ENCODE data around the gene CCDC93. TPM values are rescaled to one million over a fixed set of nuclear protein-coding genes. Genes with fewer than 3 reads are reported as not detected.

Gene CCDC93
- total and polyA plus RNA-seq, 2 of the 4 experiments (the other 2 are of a cell fraction): 8.1 to 17.2 TPM

DNA sequence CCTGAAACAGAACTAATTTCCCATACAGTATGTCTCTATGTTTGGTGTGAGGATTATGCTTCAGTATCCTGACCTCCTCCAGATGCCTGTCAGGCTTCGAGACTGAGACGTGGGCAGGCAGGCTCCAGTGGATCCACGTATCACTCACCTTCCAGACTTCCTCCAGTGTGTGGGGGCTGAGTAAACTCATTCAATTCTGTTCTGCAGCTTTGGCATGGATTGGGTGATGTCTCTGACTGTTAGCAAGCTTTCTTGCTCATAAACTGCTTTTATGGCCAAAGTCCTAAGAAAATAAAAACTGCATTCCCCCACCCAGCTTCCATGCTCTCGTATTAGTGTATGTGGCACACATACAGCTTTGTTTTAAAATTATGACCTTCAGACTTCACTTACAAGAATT is 53.6 kb downstream of the CCDC93 start:
- ChIA-PET POLR2A (ENCODE audit: unreplicated experiment) (no interaction called here), CTCF (interaction anchor here (1.8 to 2.2 kb wide), 2 partner anchors 9 to 43 kb away, joined by 4 to 7 read pairs; no protein-coding TSS in a partner anchor)
- WGBS, 2 experiments (ENCODE audit: extremely low coverage in 2 of 2, insufficient read length in 1 of 2): no CpG with 5 or more reads among the region's 4 CpGs
- H3K4me2 ChIP-seq (ENCODE audit: low read depth, low read length): no peak overlapping the region
- no peak overlapping the region for H4K5ac ChIP-seq (ENCODE audit: low read depth, low read length)
- H2BK15ac ChIP-seq (ENCODE audit: low read depth, low read length): no peak overlapping the region
- H2AK9ac ChIP-seq (replicated peaks; ENCODE audit: low read depth, low read length, poor library complexity): no peak overlapping the region
- no peak overlapping the region for H3K14ac ChIP-seq (replicated peaks; ENCODE audit: low read depth, low read length)
- 0 out of 2 replicates have a peak, but pooled peaks cover 3% of the 10 kb centered on the region for H3K36me3 ChIP-seq (ENCODE audit: control insufficient read depth, insufficient read depth, low read length)
- no peak overlapping the region for H3K18ac ChIP-seq (ENCODE audit: low read depth, low read length)
- H4K20me1 ChIP-seq (ENCODE audit: insufficient read depth, low read length): no peaks in the 10 kb centered on the region
- intact Hi-C loops (cut with micrococcal nuclease): no loop called here
- TF ChIP-seq MAFK (IDR thresholded peaks at IDR 0.05; ENCODE audit: low read depth, low read length) (no peak), RAD21 (IDR thresholded peaks at IDR 0.05; ENCODE audit: low read length) (no peak), CHD1 (IDR thresholded peaks at IDR 0.05; ENCODE audit: low read depth, low read length) (no peak), RFX5 (IDR thresholded peaks at IDR 0.05; ENCODE audit: low read depth, low read length) (no peak), CEBPB (IDR thresholded peaks at IDR 0.05; ENCODE audit: low read depth, low read length) (no peak), MAZ (IDR thresholded peaks at IDR 0.05; ENCODE audit: borderline replicate concordance, low read depth, low read length) (no peak), NFE2L2 (IDR thresholded peaks at IDR 0.05; ENCODE audit: low read depth, low read length) (no peak), FOS (IDR thresholded peaks at IDR 0.05; ENCODE audit: low read depth, low read length) (no peak), RCOR1 (IDR thresholded peaks at IDR 0.05; ENCODE audit: insufficient replicate concordance, low read length) (no peak), USF2 (IDR thresholded peaks at IDR 0.05; ENCODE audit: low read depth, low read length) (no peak), CTCF (conservative IDR thresholded peaks at IDR 0.05; ENCODE audit: low read depth, low read length) (no peak), BHLHE40 (IDR thresholded peaks at IDR 0.05; ENCODE audit: low read depth, low read length) (no peak), ELK1 (IDR thresholded peaks at IDR 0.05; ENCODE audit: borderline replicate concordance, low read depth, low read length) (no peak)
- H3K23ac ChIP-seq (ENCODE audit: low read depth, low read length): no peak overlapping the region
- no peak overlapping the region for H2AFZ ChIP-seq (replicated peaks; ENCODE audit: low read length, poor library complexity)
- ATAC-seq (ENCODE audit: low read depth) (no peak), DNase-seq (peak; percentile 50)
- H2BK5ac ChIP-seq (ENCODE audit: low read depth, low read length, poor library complexity, severe bottlenecking): no peak overlapping the region
- H2BK120ac ChIP-seq (ENCODE audit: low read depth, low read length): no peak overlapping the region
- no peaks in the 10 kb centered on the region for H3K9me3 ChIP-seq (ENCODE audit: control insufficient read depth, insufficient read depth, low read length)
- no peak overlapping the region for H4K91ac ChIP-seq (ENCODE audit: insufficient read depth, low read depth, low read length)
- no TSS peak for BruUV-seq (replicated peaks)
- peaks cover 6% of the 10 kb centered on the region; the same call in 1 of the 2 replicates for H3K9me1 ChIP-seq (ENCODE audit: insufficient read depth, low read length)
- H3K79me1 ChIP-seq (ENCODE audit: low read depth in 1 of 2, low read length in 2 of 2): 0 out of 4 replicates have a peak, but pooled peaks cover 0 to 4% of the 10 kb centered on the region in 2 experiments
- H2AK5ac ChIP-seq (ENCODE audit: low read depth, low read length): no peak overlapping the region
- H4K8ac ChIP-seq (ENCODE audit: low read depth in 2 of 2, low read length in 2 of 2): no peak overlapping the region
- H3K27ac ChIP-seq (ENCODE audit: insufficient read depth, low read length): no peak overlapping the region
- H3K4me1 ChIP-seq (ENCODE audit: control insufficient read depth, insufficient read depth, low read length): peaks cover 5% of the 10 kb centered on the region
- dilution Hi-C loops (cut with HindIII; ENCODE audit: low sequenced_read_pairs, unreplicated experiment): no loop called here
- H2BK20ac ChIP-seq (ENCODE audit: low read depth, low read length): no peak overlapping the region
- H3K56ac ChIP-seq (ENCODE audit: extremely low read depth, insufficient read depth, low read length): no peak overlapping the region
- no peak overlapping the region for H3K9ac ChIP-seq (ENCODE audit: low read depth, low read length)
- no peak overlapping the region for H3K4me3 ChIP-seq (ENCODE audit: insufficient read depth, low read depth, low read length)
- H3K27me3 ChIP-seq (ENCODE audit: control insufficient read depth, insufficient read depth, low read length): no peaks in the 10 kb centered on the region
- H3K4ac ChIP-seq (ENCODE audit: low read depth, low read length): no peak overlapping the region
- in situ Hi-C loops (cut with MboI; ENCODE audit: low sequenced_read_pairs): no loop called here

Data from IMR-90 (cell line).